GM12878 (cell line): ENCODE results near the gene TRIM9. TPM values are rescaled to one million over a fixed set of nuclear protein-coding genes. Genes with fewer than 3 reads are reported as not detected.

Experiments used
- ATAC-seq: fragments of 200-7000 bp; cut with Tn5 transposase; 3 replicates; pipeline ENCODE4 v1.9.1; 2020; ENCODE audit warnings: mild to moderate bottlenecking, moderate library complexity
- BruUV-seq: library from RNA; stranded (reverse); fragments of 400-500 nt; replicated peaks from 2 replicates; lab custom pipeline; 2021; lab: Mats Ljungman, UMichigan
- CTCF ChIA-PET: fragments of 300-600 bp; sonication (Branson Sonifier 250); formaldehyde crosslinking; extraction: SDS; loops from one replicate; lab custom pipeline; 2021; ENCODE audit warnings: inconsistent platforms; lab: Yijun Ruan, JAX
- POLR2A ChIA-PET: fragments of 350-600 bp; formaldehyde crosslinking; extraction: SDS; loops from one replicate; lab custom pipeline; 2021; ENCODE audit warnings: inconsistent platforms; lab: Charles Lee
- RAD21 ChIA-PET: fragments of 300-600 bp; sonication (Branson Sonifier 250); formaldehyde crosslinking; loops from one replicate; lab custom pipeline; 2023; ENCODE audit warnings: antibody characterized with exemption; ENCODE audit not compliant: unreplicated experiment; lab: Charles Lee
- SMC1A ChIA-PET: fragments of 300-600 bp; sonication (Branson Sonifier 250); formaldehyde crosslinking; loops from one replicate; lab custom pipeline; 2023; ENCODE audit not compliant: unreplicated experiment, uncharacterized antibody; lab: Charles Lee
- DNase-seq: peaks from one replicate; pipeline ENCODE4 v3.0.0-alpha.2; 2011; ENCODE audit warnings: low read depth, low spot score
- FAIRE-seq: peaks from 3 replicates; lab custom pipeline; 2011; peaks lifted over from hg19 to GRCh38; lab: Jason Lieb, UNC
- H2AFZ ChIP-seq: 2 replicates; pipeline ENCODE4 v1.6.0; 2011; ENCODE audit warnings: low read depth, low read length, control low read depth; ENCODE audit not compliant: control insufficient read depth
- H3K27ac ChIP-seq: 2 replicates; pipeline ENCODE4 v1.5.1; 2011; ENCODE audit warnings: control low read depth; ENCODE audit not compliant: control insufficient read depth, insufficient read depth
- H3K27me3 ChIP-seq, 2 experiments: replicated peaks in 1 of 2; 2 replicates each; pipeline versions ENCODE4 v1.6.0 to v1.6.1; 2011; ENCODE audit warnings: low read length in 1 of 2; ENCODE audit not compliant: control insufficient read depth in 2 of 2, insufficient read depth in 2 of 2
- H3K36me3 ChIP-seq, 2 experiments: 2 replicates each; pipeline ENCODE4 v1.5.1; 2011; ENCODE audit warnings: low read length in 1 of 2; ENCODE audit not compliant: control insufficient read depth in 2 of 2, insufficient read depth in 2 of 2
- H3K4me1 ChIP-seq: 2 replicates; pipeline ENCODE4 v1.6.1; 2011; ENCODE audit warnings: mild to moderate bottlenecking, low read length, moderate library complexity, mixed read lengths; ENCODE audit not compliant: control insufficient read depth, insufficient read depth
- H3K4me2 ChIP-seq: 2 replicates; pipeline ENCODE4 v1.6.0; 2011; ENCODE audit warnings: control low read depth; ENCODE audit not compliant: control insufficient read depth, insufficient read depth
- H3K4me3 ChIP-seq: fragments of 200-600 bp; sonication (generic); 2 replicates; pipeline ENCODE4 v1.5.1; 2016
- H3K79me2 ChIP-seq: 2 replicates; pipeline ENCODE4 v1.6.0; 2011; ENCODE audit warnings: low read length; ENCODE audit not compliant: control insufficient read depth, insufficient read depth
- H3K9ac ChIP-seq: 2 replicates; pipeline ENCODE4 v1.8.0; 2011; ENCODE audit warnings: low read length, control low read depth, mixed read lengths; ENCODE audit not compliant: control insufficient read depth, insufficient read depth
- H3K9me3 ChIP-seq: replicated peaks from 3 replicates; pipeline ENCODE4 v1.5.1; 2011; ENCODE audit warnings: mild to moderate bottlenecking, low read length; ENCODE audit not compliant: control insufficient read depth, insufficient read depth
- H4K20me1 ChIP-seq: 2 replicates; pipeline ENCODE4 v1.6.0; 2011; ENCODE audit not compliant: control insufficient read depth, insufficient read depth
- BACH1 ChIP-seq: fragments of 450-650 bp; IDR thresholded peaks from 2 replicates; pipeline ENCODE4 v1.6.1; 2017; ENCODE audit warnings: mild to moderate bottlenecking, borderline replicate concordance
- HCFC1 ChIP-seq: fragments of 150-350 bp; IDR thresholded peaks from 2 replicates; pipeline ENCODE4 v1.6.1; 2014; ENCODE audit warnings: low read length
- HDAC6 ChIP-seq: fragments of 200-600 bp; sonication (generic); IDR thresholded peaks from one replicate; pipeline ENCODE4 v1.8.0; 2017; ENCODE audit warnings: antibody characterized with exemption; ENCODE audit not compliant: unreplicated experiment
- KAT2A ChIP-seq: conservative IDR thresholded peaks from 2 replicates; pipeline ENCODE4 v1.6.1; 2011; ENCODE audit warnings: low read depth, low read length; ENCODE audit not compliant: control insufficient read depth
- NRF1 ChIP-seq: conservative IDR thresholded peaks from 2 replicates; pipeline ENCODE4 v1.6.1; 2011; ENCODE audit warnings: mild to moderate bottlenecking, low read depth, low read length, improper control_type of control experiment
- PAX5 ChIP-seq: IDR thresholded peaks from 2 replicates; pipeline ENCODE4 v1.6.1; 2011; ENCODE audit warnings: low read depth, low read length, borderline replicate concordance
- RELA ChIP-seq: fragments of 450-650 bp; IDR thresholded peaks from 2 replicates; pipeline ENCODE4 v1.8.0; 2014; ENCODE audit warnings: borderline replicate concordance; ENCODE audit not compliant: partially characterized antibody
- SREBF1 ChIP-seq: IDR thresholded peaks from 2 replicates; pipeline ENCODE4 v1.6.1; 2012; ENCODE audit warnings: mild to moderate bottlenecking, low read length
- ZNF217 ChIP-seq: fragments of 450-650 bp; IDR thresholded peaks from 2 replicates; pipeline ENCODE4 v1.6.1; 2017; ENCODE audit warnings: antibody characterized with exemption, mild to moderate bottlenecking
- ZNF384 ChIP-seq: IDR thresholded peaks from 2 replicates; pipeline ENCODE4 v1.6.1; 2012; ENCODE audit warnings: low read depth, mild to moderate bottlenecking, low read length, improper control_type of control experiment, borderline replicate concordance
- WGBS: methylation state at CpG from one replicate; pipeline ENCODE4 v1.1.6; 2016; ENCODE audit warnings: low lambda C conversion rate; ENCODE audit not compliant: insufficient replicate concordance, insufficient coverage; ENCODE audit errors: missing lambda C conversion rate; 5-methylcytosine and 5-hydroxymethylcytosine counted together
- in situ Hi-C: fragments of 300-500 bp; cut with MboI; formaldehyde crosslinking; loops from 9 replicates; pipeline ENCODE4 v1.14.3; 2018; ENCODE audit warnings: mixed read lengths
- intact Hi-C: fragments of 100-400 bp; cut with micrococcal nuclease; formaldehyde crosslinking; loops from one replicate; pipeline ENCODE4 v1.14.2; 2022; ENCODE audit not compliant: unreplicated experiment
- polyA plus RNA-seq, 11 experiments: library from polyadenylated mRNA; depleted of rRNA in 4 of 11; unstranded in 6 of 11; stranded (reverse) in 5 of 11; fragments of >200 nt; fragmentation: Nextera tagmentation in 4 of 11; fragmentation: Illumina TruSeq in 1 of 11; extraction: Ambion mirVana in 4 of 11; extraction: Trizol in 1 of 11; gene quantifications; 1 replicate in 1 of 11; 2 replicates in 10 of 11; pipeline versions ENCODE4 v1.2.1 to v1.2.3, GENCODE V29; 2011 to 2016; ENCODE audit warnings: inconsistent platforms in 2 of 11, missing spikeins in 2 of 11, low read depth in 1 of 11
- total RNA-seq, 4 experiments: library from RNA; depleted of rRNA in 3 of 4; stranded (reverse); fragments of >200 nt in 3 of 4; fragmentation: Illumina TruSeq in 1 of 4; extraction: Trizol in 1 of 4; gene quantifications; 2 replicates each; pipeline versions ENCODE4 v1.2.1 to v1.2.3, GENCODE V29; 2013 to 2021
- TF ChIP-seq, protein P1 (sequence below): fragments of 450-650 bp; formaldehyde crosslinking; IDR thresholded peaks from 2 replicates; pipeline ENCODE4 v1.4.0; 2022; ENCODE audit warnings: mild to moderate bottlenecking, moderate library complexity
- TF ChIP-seq, protein P2 (sequence below): IDR thresholded peaks from 2 replicates; pipeline ENCODE4 v1.6.1; 2011; ENCODE audit warnings: low read depth, low read length, improper control_type of control experiment, borderline replicate concordance
- TF ChIP-seq, protein P3 (sequence below): fragments of 450-650 bp; IDR thresholded peaks from 2 replicates; pipeline ENCODE4 v1.6.1; 2018; ENCODE audit warnings: borderline replicate concordance, mild to moderate bottlenecking; ENCODE audit not compliant: partially characterized antibody
- TF ChIP-seq, protein P4 (sequence below): IDR thresholded peaks from 2 replicates; pipeline ENCODE4 v1.6.1; 2011; ENCODE audit warnings: low read depth, mild to moderate bottlenecking, low read length, moderate library complexity, borderline replicate concordance; ENCODE audit errors: extremely low read depth
- TF ChIP-seq, protein P5 (sequence below): fragments of 450-650 bp; IDR thresholded peaks from 2 replicates; pipeline ENCODE4 v1.6.1; 2017; ENCODE audit warnings: mild to moderate bottlenecking

Gene TRIM9
- total and polyA plus RNA-seq, 10 of the 15 experiments (the other 5 are each of a cell fraction or from before 2014, with no cell fraction given): 0.04 to 0.18 (median 0.11) TPM; not detected in 2

DNA sequence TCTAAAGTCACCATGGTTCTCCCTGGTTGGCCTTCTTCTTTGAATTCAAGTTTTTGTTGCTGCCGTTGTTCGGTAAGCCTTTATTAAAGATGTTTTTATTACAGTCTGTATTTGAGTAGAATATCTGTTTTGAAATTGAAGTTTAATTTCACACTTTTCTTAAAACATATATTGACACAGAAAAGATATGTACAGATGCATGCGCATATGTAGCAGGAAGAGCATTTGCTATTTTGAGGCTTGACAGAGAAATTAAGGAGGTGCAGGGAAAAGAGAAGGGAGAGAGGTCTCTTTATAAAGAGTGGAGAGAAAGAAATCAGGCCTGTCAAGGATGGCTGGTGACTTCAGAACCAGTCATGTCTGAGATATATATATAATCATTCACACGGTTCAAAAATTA lies 46.0 kb upstream of the TRIM9 start:
- Histone ChIP-seq H3K27ac (no peak overlapping the region), H4K20me1 (no peaks in the 10 kb centered on the region), H3K27me3 (no peaks in the 10 kb centered on the region), H3K4me1 (no peaks in the 10 kb centered on the region), H3K4me3 (no peak overlapping the region), H3K9ac (no peak overlapping the region), H2AFZ (no peak overlapping the region), H3K4me2 (no peak overlapping the region), H3K79me2 (no peaks in the 10 kb centered on the region), H3K9me3 (no peaks in the 10 kb centered on the region), H3K36me3 (no peaks in the 10 kb centered on the region)
- WGBS: 88% methylated on average over 4 of the region's 4 CpGs
- no peak for ATAC-seq
- in situ Hi-C loops: no loop called here
- intact Hi-C loops: no loop called here
- RAD21 ChIA-PET: no interaction called here
- BruUV-seq: no TSS peak
- CTCF ChIA-PET: interaction anchor here (0.6 kb wide), 1 partner anchor 31 kb away, joined by 4 read pairs; no protein-coding TSS in a partner anchor
- POLR2A ChIA-PET: no interaction called here
- DNase-seq: no peak
- no peak for FAIRE-seq
- SMC1A ChIA-PET: no interaction called here
- TF ChIP-seq, protein P1, sequence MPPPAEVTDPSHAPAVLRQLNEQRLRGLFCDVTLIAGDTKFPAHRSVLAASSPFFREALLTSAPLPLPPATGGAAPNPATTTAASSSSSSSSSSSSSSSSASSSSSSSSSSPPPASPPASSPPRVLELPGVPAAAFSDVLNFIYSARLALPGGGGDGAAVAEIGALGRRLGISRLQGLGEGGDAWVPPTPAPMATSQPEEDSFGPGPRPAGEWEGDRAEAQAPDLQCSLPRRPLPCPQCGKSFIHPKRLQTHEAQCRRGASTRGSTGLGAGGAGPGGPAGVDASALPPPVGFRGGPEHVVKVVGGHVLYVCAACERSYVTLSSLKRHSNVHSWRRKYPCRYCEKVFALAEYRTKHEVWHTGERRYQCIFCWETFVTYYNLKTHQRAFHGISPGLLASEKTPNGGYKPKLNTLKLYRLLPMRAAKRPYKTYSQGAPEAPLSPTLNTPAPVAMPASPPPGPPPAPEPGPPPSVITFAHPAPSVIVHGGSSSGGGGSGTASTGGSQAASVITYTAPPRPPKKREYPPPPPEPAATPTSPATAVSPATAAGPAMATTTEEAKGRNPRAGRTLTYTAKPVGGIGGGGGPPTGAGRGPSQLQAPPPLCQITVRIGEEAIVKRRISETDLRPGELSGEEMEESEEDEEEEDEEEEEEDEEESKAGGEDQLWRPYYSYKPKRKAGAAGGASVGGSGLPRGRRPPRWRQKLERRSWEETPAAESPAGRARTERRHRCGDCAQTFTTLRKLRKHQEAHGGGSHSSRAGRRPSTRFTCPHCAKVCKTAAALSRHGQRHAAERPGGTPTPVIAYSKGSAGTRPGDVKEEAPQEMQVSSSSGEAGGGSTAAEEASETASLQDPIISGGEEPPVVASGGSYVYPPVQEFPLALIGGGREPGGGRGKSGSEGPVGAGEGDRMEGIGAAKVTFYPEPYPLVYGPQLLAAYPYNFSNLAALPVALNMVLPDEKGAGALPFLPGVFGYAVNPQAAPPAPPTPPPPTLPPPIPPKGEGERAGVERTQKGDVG (CRISPR knock-in tag): no peak
- TF ChIP-seq PAX5: no peak
- TF ChIP-seq, protein P2, sequence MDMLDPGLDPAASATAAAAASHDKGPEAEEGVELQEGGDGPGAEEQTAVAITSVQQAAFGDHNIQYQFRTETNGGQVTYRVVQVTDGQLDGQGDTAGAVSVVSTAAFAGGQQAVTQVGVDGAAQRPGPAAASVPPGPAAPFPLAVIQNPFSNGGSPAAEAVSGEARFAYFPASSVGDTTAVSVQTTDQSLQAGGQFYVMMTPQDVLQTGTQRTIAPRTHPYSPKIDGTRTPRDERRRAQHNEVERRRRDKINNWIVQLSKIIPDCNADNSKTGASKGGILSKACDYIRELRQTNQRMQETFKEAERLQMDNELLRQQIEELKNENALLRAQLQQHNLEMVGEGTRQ: no peak
- TF ChIP-seq NRF1: no peak
- TF ChIP-seq KAT2A: no peak
- TF ChIP-seq RELA: no peak
- TF ChIP-seq, protein P3, sequence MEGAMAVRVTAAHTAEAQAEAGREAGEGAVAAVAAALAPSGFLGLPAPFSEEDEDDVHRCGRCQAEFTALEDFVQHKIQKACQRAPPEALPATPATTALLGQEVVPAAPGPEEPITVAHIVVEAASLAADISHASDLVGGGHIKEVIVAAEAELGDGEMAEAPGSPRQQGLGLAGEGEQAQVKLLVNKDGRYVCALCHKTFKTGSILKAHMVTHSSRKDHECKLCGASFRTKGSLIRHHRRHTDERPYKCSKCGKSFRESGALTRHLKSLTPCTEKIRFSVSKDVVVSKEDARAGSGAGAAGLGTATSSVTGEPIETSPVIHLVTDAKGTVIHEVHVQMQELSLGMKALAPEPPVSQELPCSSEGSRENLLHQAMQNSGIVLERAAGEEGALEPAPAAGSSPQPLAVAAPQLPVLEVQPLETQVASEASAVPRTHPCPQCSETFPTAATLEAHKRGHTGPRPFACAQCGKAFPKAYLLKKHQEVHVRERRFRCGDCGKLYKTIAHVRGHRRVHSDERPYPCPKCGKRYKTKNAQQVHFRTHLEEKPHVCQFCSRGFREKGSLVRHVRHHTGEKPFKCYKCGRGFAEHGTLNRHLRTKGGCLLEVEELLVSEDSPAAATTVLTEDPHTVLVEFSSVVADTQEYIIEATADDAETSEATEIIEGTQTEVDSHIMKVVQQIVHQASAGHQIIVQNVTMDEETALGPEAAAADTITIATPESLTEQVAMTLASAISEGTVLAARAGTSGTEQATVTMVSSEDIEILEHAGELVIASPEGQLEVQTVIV: no peak
- no peak for TF ChIP-seq SREBF1
- TF ChIP-seq HCFC1: no peak
- TF ChIP-seq, protein P4, sequence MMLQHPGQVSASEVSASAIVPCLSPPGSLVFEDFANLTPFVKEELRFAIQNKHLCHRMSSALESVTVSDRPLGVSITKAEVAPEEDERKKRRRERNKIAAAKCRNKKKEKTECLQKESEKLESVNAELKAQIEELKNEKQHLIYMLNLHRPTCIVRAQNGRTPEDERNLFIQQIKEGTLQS: no peak
- TF ChIP-seq ZNF384: no peak
- no peak for TF ChIP-seq HDAC6
- TF ChIP-seq, protein P5, sequence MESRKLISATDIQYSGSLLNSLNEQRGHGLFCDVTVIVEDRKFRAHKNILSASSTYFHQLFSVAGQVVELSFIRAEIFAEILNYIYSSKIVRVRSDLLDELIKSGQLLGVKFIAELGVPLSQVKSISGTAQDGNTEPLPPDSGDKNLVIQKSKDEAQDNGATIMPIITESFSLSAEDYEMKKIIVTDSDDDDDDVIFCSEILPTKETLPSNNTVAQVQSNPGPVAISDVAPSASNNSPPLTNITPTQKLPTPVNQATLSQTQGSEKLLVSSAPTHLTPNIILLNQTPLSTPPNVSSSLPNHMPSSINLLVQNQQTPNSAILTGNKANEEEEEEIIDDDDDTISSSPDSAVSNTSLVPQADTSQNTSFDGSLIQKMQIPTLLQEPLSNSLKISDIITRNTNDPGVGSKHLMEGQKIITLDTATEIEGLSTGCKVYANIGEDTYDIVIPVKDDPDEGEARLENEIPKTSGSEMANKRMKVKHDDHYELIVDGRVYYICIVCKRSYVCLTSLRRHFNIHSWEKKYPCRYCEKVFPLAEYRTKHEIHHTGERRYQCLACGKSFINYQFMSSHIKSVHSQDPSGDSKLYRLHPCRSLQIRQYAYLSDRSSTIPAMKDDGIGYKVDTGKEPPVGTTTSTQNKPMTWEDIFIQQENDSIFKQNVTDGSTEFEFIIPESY: no peak
- TF ChIP-seq ZNF217: no peak
- no peak for TF ChIP-seq BACH1
